ENCODE data around the gene C6orf89.

GRCh38 chr6:36967757-36968156 is 82.0 kb downstream of the C6orf89 start:
- TF ChIP-seq CTCF (IDR thresholded peaks at IDR 0.05) = no peak
- no peak for TF ChIP-seq POLR2A (IDR thresholded peaks at IDR 0.05)

All from Peyer's patch (tissue), 4 donors.